IPS-20b (cell line): ENCODE data around the gene PTPRM.

Experiments used
- H3K27ac ChIP-seq: one replicate; pipeline ENCODE4 v1.5.1; 2013; ENCODE audit warnings: low read length
- H3K27me3 ChIP-seq: 2 replicates; pipeline ENCODE4 v1.6.1; 2013; ENCODE audit warnings: mild to moderate bottlenecking, low read length, inconsistent platforms; ENCODE audit not compliant: insufficient read depth
- H3K36me3 ChIP-seq: 2 replicates; pipeline ENCODE4 v1.6.1; 2013; ENCODE audit warnings: low read depth, mild to moderate bottlenecking, inconsistent platforms, low read length, moderate library complexity; ENCODE audit not compliant: insufficient read depth
- H3K4me1 ChIP-seq: 2 replicates; pipeline ENCODE4 v1.6.1; 2013; ENCODE audit warnings: mild to moderate bottlenecking, control low read depth, inconsistent platforms, low read length, moderate library complexity; ENCODE audit not compliant: insufficient read depth
- H3K4me3 ChIP-seq: 2 replicates; pipeline ENCODE4 v1.5.1; 2013; ENCODE audit warnings: mild to moderate bottlenecking, low read length, inconsistent platforms
- H3K9ac ChIP-seq: 2 replicates; pipeline ENCODE4 v1.6.1; 2013; ENCODE audit warnings: low read depth, mild to moderate bottlenecking, inconsistent platforms, low read length, moderate library complexity
- H3K9me3 ChIP-seq: 2 replicates; pipeline ENCODE4 v1.6.1; 2013; ENCODE audit warnings: mild to moderate bottlenecking, low read depth, low read length, inconsistent platforms; ENCODE audit not compliant: insufficient read depth

Gene PTPRM

DNA sequence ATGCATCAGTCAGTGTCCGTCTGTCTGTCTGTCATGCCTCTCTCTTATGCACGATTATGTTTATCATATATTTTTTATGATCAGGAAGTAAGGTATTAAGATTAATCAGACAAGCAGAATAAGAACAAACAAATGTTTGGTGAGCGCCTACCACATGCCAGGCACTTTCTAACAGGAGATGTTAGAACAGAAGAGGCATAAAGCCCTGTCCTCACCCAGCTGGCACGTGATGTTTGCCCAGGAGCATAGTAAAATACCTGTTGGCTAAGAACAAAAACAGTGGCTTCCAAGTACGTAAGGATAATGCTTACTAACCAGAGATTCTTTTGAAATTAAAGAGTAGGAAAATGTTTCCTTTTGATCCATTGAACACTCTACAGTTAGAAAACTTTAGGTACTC is 661.9 kb downstream of the PTPRM start:
- H3K9ac ChIP-seq = no peak overlapping the region
- no peaks in the 10 kb centered on the region for H3K27me3 ChIP-seq
- no peak overlapping the region for H3K27ac ChIP-seq
- peaks cover 10% of the 10 kb centered on the region; the same call in 1 of the 2 replicates for H3K9me3 ChIP-seq
- no peak overlapping the region for H3K4me3 ChIP-seq
- H3K4me1 ChIP-seq = peaks cover 4% of the 10 kb centered on the region; the same call in 1 of the 2 replicates
- no peaks in the 10 kb centered on the region for H3K36me3 ChIP-seq

DNA sequence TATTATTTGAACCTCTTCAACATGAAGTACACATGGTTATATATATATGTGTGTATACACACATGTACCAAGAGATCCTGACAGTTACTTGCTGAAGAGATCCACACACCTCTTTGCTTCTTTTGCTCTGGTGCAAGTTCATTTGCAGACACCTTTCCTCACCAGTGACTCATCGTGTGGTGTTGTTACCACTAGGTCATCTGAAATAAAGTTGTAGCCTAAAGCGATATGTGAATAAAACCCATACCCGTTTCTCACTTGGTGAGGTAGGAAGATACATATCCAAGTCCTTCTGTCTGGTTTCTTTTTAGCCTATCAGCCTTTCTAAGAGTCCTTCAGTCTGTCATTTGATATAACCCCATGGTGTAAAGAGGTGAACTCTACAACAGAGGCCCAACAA is 662.7 kb downstream of the PTPRM start:
- no peak overlapping the region for H3K9ac ChIP-seq
- H3K4me3 ChIP-seq = no peak overlapping the region
- no peak overlapping the region for H3K27ac ChIP-seq
- H3K27me3 ChIP-seq = no peaks in the 10 kb centered on the region
- peaks cover 14% of the 10 kb centered on the region; the same call in 1 of the 2 replicates for H3K9me3 ChIP-seq
- H3K4me1 ChIP-seq = peaks cover 4% of the 10 kb centered on the region; the same call in 1 of the 2 replicates
- H3K36me3 ChIP-seq = no peaks in the 10 kb centered on the region

DNA sequence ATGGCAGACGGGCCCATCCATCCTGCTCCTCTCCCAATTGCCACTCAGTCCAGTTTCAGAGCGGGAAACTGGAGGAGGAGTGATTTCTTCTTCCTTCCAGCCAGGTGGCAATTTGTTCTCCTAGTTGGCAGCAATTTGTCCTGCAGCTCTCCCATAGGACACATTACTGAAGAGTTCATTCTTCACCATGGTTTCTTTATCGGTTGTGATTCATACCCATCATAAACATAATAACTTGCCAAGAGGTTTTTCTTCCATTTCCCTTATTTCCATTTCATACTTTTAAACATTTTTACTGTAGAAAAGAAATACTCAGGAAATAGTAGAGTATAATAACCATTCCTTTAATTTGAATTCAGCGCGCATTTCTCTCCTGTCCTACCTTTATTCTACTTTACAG is 664.2 kb downstream of the PTPRM start:
- Histone ChIP-seq H3K27ac (no peak overlapping the region), H3K4me1 (peaks cover 4% of the 10 kb centered on the region; the same call in 1 of the 2 replicates), H3K4me3 (no peak overlapping the region), H3K9me3 (peaks cover 8% of the 10 kb centered on the region; the same call in 1 of the 2 replicates), H3K27me3 (no peaks in the 10 kb centered on the region), H3K36me3 (no peaks in the 10 kb centered on the region), H3K9ac (no peak overlapping the region)

DNA sequence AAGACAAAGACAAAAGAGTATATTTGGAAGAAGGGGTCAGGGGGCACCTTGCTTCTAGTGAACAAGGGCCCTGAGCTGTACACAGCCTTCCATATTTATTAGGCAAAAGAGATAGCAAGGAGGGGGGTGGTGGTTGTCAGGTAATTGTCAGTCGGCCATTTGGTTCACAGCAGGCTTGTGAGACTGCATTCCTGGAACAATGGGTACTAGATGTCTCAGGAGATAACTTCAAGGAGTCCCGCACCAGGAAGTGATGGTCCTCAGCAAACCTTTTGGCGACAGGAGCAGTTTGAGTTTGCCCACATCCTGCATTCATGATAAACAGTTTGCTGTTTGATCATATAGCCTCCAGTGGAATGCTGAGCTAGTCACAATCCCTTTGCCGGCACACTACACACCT is 665.7 kb downstream of the PTPRM start:
- Histone ChIP-seq H3K9me3 (peaks cover 4% of the 10 kb centered on the region; the same call in 1 of the 2 replicates), H3K36me3 (no peaks in the 10 kb centered on the region), H3K4me3 (no peak overlapping the region), H3K9ac (no peak overlapping the region), H3K27me3 (no peaks in the 10 kb centered on the region), H3K4me1 (peaks cover 4% of the 10 kb centered on the region; the same call in 1 of the 2 replicates), H3K27ac (no peak overlapping the region)

DNA sequence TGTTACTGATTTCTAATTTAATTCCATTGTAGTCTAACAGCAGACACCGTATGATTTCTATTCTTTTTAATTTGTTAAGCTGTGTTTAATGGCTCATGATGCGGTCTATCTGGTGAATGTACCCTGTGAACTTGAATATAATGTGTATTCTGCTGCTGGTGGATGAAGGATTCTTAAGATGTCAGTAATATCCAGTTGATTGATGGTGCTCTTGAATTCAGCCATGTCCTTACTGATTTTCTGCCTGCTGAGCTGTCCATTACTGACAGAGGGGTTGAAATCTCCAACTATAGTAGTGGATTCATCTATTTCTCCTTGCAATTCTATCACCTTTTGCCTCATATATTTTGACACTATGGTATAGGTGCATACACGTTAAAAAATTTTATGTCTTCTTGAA is 668.8 kb downstream of the PTPRM start:
- Histone ChIP-seq H3K4me1 (peaks cover 11% of the 10 kb centered on the region; the same call in 1 of the 2 replicates), H3K9ac (no peak overlapping the region), H3K4me3 (no peak overlapping the region), H3K9me3 (peaks cover 4% of the 10 kb centered on the region; the same call in 1 of the 2 replicates), H3K36me3 (no peaks in the 10 kb centered on the region), H3K27me3 (no peaks in the 10 kb centered on the region), H3K27ac (no peak overlapping the region)

DNA sequence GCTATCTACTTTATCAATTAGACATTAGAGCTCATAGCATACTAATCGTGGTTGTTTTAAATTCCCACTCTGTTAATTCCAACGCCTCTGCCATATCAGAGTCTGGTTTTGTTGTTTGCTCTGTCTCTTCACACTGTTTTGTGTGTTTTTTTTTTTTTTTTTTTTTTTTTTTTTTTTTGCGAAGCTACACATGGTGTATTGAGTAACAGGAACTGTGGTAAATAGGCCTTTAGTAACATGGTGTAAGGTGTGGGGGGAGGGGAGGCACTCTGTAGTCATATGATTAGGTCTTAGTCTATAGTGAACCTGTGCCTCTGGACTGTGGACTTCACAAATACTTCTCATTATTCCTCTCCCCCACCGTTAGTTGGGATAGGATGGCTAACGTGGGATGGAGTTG is 671.4 kb downstream of the PTPRM start:
- Histone ChIP-seq H3K36me3 (no peaks in the 10 kb centered on the region), H3K27ac (no peak overlapping the region), H3K27me3 (no peaks in the 10 kb centered on the region), H3K4me1 (peaks cover 6% of the 10 kb centered on the region; the same call in 1 of the 2 replicates), H3K9me3 (peaks cover 4% of the 10 kb centered on the region; the same call in 1 of the 2 replicates), H3K4me3 (no peak overlapping the region), H3K9ac (no peak overlapping the region)

DNA sequence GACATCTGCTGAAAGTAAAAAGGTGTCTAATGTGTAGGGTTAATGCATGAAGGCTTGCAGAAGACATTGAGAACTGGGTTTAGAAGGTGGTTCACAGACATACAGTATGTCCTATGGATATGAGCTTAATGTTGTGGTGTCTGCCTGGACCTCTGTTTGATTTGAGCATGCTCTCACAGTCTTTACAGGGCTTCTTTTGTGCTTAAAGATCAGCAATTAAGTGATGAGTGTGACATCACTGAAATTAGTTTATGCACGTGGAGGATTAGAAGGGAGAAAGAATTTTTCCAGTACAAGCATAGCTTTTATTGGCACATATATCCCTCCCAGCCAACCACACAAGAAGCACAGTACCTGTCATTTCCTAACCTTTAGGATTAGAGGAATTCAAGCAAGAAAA is 674.6 kb downstream of the PTPRM start:
- Histone ChIP-seq H3K27me3 (no peaks in the 10 kb centered on the region), H3K4me3 (no peak overlapping the region), H3K4me1 (peaks cover 6% of the 10 kb centered on the region; the same call in 1 of the 2 replicates), H3K9ac (no peak overlapping the region), H3K9me3 (no peaks in the 10 kb centered on the region), H3K36me3 (no peaks in the 10 kb centered on the region), H3K27ac (no peak overlapping the region)

DNA sequence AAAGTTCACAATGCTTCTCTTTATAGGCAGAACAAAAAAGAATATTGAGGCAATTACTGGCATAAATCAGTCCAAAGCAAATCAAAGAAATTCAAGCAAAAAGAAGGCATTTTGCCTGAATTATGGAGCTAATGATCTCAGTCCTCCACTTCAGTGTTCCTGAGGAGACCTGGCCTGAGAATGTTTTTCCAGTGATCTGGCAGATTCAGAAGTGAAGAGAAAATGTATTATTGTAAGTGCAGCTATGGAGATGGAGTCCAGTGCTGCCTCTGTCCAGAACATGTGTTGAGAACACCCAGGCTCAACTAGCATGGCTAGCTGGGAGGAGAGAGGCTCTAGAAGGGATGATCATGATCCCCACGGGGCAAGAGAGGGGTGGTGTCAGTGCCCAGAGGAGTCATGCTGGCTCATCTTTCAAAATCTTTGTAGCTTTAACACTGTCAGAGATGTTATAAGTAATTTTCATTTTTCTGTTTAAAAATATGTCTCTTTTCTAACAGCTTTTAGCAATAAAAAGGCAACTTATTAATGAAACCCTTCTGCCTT is 675.1 kb downstream of the PTPRM start:
- no peaks in the 10 kb centered on the region for H3K27me3 ChIP-seq
- H3K27ac ChIP-seq = no peak overlapping the region
- H3K4me3 ChIP-seq = no peak overlapping the region
- no peaks in the 10 kb centered on the region for H3K36me3 ChIP-seq
- no peaks in the 10 kb centered on the region for H3K9me3 ChIP-seq
- no peak overlapping the region for H3K9ac ChIP-seq
- H3K4me1 ChIP-seq = peaks cover 6% of the 10 kb centered on the region; the same call in 1 of the 2 replicates

DNA sequence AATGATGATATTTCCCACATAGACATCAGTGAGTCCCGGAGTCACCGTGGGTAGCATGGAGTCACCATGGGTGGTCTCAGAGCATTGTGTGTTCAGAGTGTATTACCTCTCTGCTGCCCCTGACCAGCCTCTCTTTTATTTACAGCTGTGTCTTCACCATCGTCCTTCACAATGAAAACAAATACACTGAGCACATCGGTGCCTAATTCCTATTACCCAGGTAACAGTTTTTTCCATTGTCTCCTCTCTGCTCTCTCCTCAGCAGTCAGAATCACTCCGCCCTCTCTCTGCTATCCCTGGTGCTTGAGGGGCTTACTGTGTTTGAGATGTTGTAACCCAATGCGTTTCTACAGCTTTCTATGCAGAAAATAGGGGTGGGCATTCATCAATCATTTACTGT is 680.6 kb downstream of the PTPRM start:
- Histone ChIP-seq H3K9me3 (no peaks in the 10 kb centered on the region), H3K4me1 (peaks cover 35% of the 10 kb centered on the region), H3K36me3 (no peaks in the 10 kb centered on the region), H3K4me3 (no peak overlapping the region), H3K27me3 (no peaks in the 10 kb centered on the region), H3K27ac (no peak overlapping the region), H3K9ac (no peak overlapping the region)

DNA sequence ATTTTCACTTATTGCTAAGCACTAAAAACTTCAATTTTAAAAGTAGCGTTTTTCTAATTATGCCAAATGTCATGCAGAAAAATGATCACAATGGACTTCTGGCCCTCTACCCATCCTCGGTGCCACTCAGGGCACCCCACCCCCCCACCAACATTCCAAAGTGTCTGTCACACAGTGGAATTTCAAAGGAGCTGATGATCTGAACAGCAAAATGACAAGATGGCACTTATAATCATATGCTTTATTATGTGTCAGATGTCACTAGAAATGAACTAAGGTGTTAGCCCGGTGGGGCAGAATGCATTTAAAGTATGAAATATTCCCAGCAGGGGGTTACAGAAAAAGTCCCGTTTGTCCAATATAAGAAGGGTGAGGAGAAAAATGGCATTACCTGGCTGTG is 681.5 kb downstream of the PTPRM start:
- no peaks in the 10 kb centered on the region for H3K27me3 ChIP-seq
- no peak overlapping the region for H3K27ac ChIP-seq
- H3K4me1 ChIP-seq = peaks cover 40% of the 10 kb centered on the region

DNA sequence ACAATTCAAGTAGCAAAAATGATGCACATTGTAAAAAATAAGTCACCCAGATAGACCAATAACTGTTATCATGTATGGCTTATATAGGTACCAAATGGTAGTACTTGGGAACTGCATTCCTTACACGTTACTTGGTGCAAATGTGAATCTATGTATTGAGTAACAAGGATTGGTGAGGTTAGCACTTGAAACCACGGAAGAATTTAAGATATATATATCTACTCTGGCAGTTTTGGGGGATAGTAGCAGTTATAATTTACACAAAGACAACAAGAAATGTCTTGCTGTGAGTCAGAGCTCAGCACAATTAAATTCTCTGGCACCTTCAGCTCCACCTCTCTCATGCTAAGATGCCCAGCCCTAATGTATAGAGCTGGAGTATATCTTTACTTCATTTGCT is 682.7 kb downstream of the PTPRM start:
- Histone ChIP-seq H3K36me3 (no peaks in the 10 kb centered on the region), H3K4me1 (peaks cover 40% of the 10 kb centered on the region), H3K27me3 (no peaks in the 10 kb centered on the region), H3K9me3 (no peaks in the 10 kb centered on the region), H3K4me3 (no peak overlapping the region), H3K27ac (no peak overlapping the region), H3K9ac (no peak overlapping the region)

More for the DNA sequence above, 681.5 kb downstream of the PTPRM start:
- Histone ChIP-seq H3K36me3 (no peaks in the 10 kb centered on the region), H3K4me3 (no peak overlapping the region), H3K9ac (no peak overlapping the region), H3K9me3 (no peaks in the 10 kb centered on the region)

DNA sequence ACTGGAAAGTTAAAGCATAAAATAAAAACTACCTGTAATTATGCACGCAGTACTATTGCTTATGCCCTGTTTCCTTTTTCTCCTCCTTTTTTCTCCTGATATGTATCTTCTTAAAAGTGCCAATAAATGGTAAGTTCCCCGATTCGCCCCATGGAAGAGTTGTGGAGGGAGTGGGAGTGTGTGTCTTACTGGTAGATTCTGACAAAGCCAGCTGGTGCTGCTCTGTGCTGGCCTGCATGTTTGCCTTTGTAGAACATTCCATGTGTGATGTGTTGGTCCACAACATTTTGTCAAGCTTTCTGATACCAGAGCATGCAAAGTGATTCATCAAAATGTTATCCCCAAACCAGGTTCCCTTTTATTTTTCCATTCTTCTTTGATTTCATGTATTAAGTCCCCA is 685.3 kb downstream of the PTPRM start:
- no peak overlapping the region for H3K27ac ChIP-seq
- H3K9me3 ChIP-seq = no peaks in the 10 kb centered on the region
- H3K4me1 ChIP-seq = peaks cover 40% of the 10 kb centered on the region
- no peak overlapping the region for H3K9ac ChIP-seq
- no peak overlapping the region for H3K4me3 ChIP-seq
- no peaks in the 10 kb centered on the region for H3K36me3 ChIP-seq
- H3K27me3 ChIP-seq = no peaks in the 10 kb centered on the region
